Esophagus squamous epithelium (tissue), 5 donors: ENCODE results near the gene IZUMO3. TPM values are rescaled to one million over a fixed set of nuclear protein-coding genes. Genes with fewer than 3 reads are reported as not detected.
"Not testable (repeated sequence)": the region's sequence is repeated elsewhere in the genome, so short reads cannot be mapped to it uniquely, and the experiment has no call there.

Source experiments
- DNase-seq: peaks from one replicate; lab custom pipeline; 2025; lab: John Stamatoyannopoulos, UW
- H3K27ac ChIP-seq, 4 donors: fragments of 200-600 bp; sonication (generic); one replicate each; pipeline ENCODE4 v1.5.1; 2016 to 2019; ENCODE audit warnings: mild to moderate bottlenecking in 1 of 4
- H3K27me3 ChIP-seq, 4 donors: fragments of 200-600 bp; sonication (generic); 1 replicate in 3 of 4; 2 replicates in 1 of 4; pipeline versions ENCODE4 v1.5.1 to v1.6.0; 2017 to 2021; ENCODE audit warnings: antibody characterized with exemption in 1 of 4
- H3K36me3 ChIP-seq, 3 donors: fragments of 200-600 bp; sonication (generic); one replicate each; pipeline ENCODE4 v1.5.1; 2016 to 2019
- H3K4me1 ChIP-seq, 3 donors: fragments of 200-600 bp; sonication (generic); one replicate each; pipeline ENCODE4 v1.5.1; 2017 to 2019
- H3K4me3 ChIP-seq, 4 donors: fragments of 200-600 bp; sonication (generic); 1 replicate in 3 of 4; 2 replicates in 1 of 4; pipeline ENCODE4 v1.5.1; 2016 to 2019; ENCODE audit warnings: mild to moderate bottlenecking in 2 of 4, moderate library complexity in 1 of 4
- H3K9me3 ChIP-seq, 3 donors: fragments of 200-600 bp; sonication (generic); one replicate each; pipeline ENCODE4 v1.5.1; 2016 to 2019
- POLR2A ChIP-seq, 4 donors: fragments of 450-650 bp; IDR thresholded peaks; one replicate each; pipeline ENCODE4 v1.6.1; 2017; ENCODE audit warnings: antibody characterized with exemption in 4 of 4, mild to moderate bottlenecking in 4 of 4, moderate library complexity in 3 of 4
- WGBS, 2 donors: methylation state at CpG; one replicate each; pipeline ENCODE4 v1.1.5; 2018; 5-methylcytosine and 5-hydroxymethylcytosine counted together
- intact Hi-C: fragments of 100-400 bp; cut with DNase I; formaldehyde crosslinking; loops from one replicate; pipeline ENCODE4 v1.15.0; 2022
- total RNA-seq, 4 donors: library from RNA; depleted of rRNA; stranded (reverse); fragments of >200 nt; gene quantifications; one replicate each; pipeline ENCODE4 v1.1.0, GENCODE V29; 2016
- TF ChIP-seq, protein P1 (sequence below), 6 experiments: fragments of 450-650 bp in 4 of 6; fragments of 200-600 bp in 2 of 6; sonication (generic) in 2 of 6; IDR thresholded peaks; one replicate each; pipeline ENCODE4 v1.5.1; 2016 to 2019; ENCODE audit warnings: antibody characterized with exemption in 6 of 6, mild to moderate bottlenecking in 4 of 6, moderate library complexity in 4 of 6
- donor health status: DM: yes; HTN: yes; CAD: no.

The IZUMO3 gene
- total RNA-seq, 4 donors from 2014 or later: not detected

DNA sequence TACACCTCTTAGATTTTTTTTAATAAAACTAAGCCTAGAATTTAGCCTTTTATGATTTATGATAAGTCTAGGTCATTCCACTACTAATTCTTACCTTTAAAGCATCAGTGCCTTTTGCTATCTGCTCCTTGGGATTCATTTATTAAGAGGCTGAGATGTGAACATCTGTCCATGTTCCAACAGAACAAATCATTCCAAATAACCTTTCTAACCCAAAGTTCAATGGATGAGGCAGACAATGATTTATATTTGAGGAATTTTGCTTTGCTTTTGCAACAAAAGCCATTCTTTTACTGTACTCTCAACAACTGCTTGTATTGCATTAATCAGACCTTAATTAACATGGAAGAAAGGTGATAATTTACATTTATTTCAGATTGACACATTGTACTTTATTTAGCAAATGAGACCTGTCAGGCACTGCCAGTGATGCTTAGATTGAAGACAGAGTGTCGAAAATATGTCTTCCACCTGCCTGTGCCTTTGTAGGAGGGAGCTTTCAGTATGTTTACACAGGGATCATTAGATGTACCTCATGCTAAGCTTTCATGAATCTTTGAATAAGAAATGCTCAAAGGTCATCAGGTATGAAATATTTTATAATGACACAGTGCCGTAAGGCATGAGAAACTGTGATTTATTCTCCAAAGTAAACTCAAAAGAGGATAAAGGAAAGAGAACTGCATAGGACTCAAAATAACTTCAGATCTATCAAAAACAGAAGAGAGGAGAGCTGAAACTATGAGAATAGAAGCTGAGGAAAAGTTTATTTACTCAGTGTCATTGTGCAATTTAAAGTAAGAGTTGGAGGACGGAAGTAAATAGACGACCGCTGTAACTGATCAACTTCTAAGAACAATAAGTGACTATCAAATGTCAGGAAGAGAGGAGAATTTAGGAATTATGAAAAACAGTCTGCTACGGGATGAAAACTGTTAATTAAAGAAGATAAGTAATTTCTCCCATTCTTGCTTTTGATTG is 36.7 kb upstream of the IZUMO3 start:
- Histone ChIP-seq H3K27me3 (no peaks in the 10 kb centered on the region), H3K9me3 (peaks cover 0 to 5% (median 0%) of the 10 kb centered on the region in 3 donors), H3K27ac (no peak overlapping the region), H3K4me3 (no peak overlapping the region), H3K4me1 (no peaks in the 10 kb centered on the region), H3K36me3 (no peaks in the 10 kb centered on the region)
- DNase-seq: no peak
- intact Hi-C loops: no loop called here
- WGBS, 2 donors: 23 to 25% methylated on average over 6 of the region's 6 CpGs
- TF ChIP-seq, protein P1, sequence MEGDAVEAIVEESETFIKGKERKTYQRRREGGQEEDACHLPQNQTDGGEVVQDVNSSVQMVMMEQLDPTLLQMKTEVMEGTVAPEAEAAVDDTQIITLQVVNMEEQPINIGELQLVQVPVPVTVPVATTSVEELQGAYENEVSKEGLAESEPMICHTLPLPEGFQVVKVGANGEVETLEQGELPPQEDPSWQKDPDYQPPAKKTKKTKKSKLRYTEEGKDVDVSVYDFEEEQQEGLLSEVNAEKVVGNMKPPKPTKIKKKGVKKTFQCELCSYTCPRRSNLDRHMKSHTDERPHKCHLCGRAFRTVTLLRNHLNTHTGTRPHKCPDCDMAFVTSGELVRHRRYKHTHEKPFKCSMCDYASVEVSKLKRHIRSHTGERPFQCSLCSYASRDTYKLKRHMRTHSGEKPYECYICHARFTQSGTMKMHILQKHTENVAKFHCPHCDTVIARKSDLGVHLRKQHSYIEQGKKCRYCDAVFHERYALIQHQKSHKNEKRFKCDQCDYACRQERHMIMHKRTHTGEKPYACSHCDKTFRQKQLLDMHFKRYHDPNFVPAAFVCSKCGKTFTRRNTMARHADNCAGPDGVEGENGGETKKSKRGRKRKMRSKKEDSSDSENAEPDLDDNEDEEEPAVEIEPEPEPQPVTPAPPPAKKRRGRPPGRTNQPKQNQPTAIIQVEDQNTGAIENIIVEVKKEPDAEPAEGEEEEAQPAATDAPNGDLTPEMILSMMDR (IDR thresholded peaks at IDR 0.05): no peak
- TF ChIP-seq POLR2A (IDR thresholded peaks at IDR 0.05): no peak

DNA sequence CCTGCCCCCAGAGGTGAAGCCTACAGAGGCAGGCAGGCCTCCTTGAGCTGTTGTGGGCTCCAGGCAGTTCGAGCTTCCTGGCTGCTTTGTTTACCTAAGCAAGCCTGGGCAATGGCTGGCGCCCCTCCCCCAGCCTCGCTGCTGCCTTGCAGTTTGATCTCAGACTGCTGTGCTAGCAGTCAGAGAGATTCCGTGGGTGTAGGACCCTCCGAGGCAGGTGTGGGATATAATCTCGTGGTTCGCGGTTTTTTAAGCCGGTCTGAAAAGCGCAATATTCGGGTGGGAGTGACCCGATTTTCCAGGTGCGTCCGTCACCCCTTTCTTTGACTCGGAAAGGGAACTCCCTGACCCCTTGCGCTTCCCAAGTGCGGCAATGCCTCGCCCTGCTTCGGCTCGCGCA is 34.3 kb upstream of the IZUMO3 start:
- H3K9me3 ChIP-seq, H3K4me1 ChIP-seq, H3K27me3 ChIP-seq, intact Hi-C loops, H3K27ac ChIP-seq, H3K36me3 ChIP-seq, H3K4me3 ChIP-seq, DNase-seq: not testable (repeated sequence)
- 76 to 86% methylated on average over 14 to 16 of the region's 21 CpGs for WGBS, 2 donors

DNA sequence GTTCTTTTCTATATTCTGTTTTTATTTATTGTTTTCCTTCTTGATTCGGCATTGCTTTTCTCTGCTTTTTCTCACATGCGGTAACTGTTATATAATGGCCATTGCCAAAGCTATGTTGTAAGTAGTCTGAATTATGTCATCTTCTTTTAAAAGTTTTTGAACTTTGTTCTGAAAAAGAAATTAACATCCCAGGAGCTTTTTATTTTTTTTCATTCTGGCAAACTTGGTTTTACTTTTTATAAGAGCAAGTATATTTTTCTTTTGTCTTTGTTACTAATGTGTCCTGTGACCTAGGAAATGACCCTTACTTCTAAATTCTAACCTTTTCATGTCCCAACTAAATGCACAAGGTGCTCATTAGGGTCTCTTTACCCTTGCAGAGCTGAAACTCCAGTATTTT is 26.7 kb upstream of the IZUMO3 start:
- no peak for DNase-seq
- Histone ChIP-seq H3K4me1 (no peaks in the 10 kb centered on the region), H3K36me3 (no peaks in the 10 kb centered on the region), H3K27me3 (no peaks in the 10 kb centered on the region), H3K27ac (no peak overlapping the region), H3K9me3 (no peaks in the 10 kb centered on the region), H3K4me3 (no peak overlapping the region)
- WGBS, 2 donors: 86 to 90% methylated on average over 2 of the region's 2 CpGs
- intact Hi-C loops: no loop called here
- no peak for TF ChIP-seq POLR2A (IDR thresholded peaks at IDR 0.05)
- TF ChIP-seq, protein P1 (IDR thresholded peaks at IDR 0.05): no peak

DNA sequence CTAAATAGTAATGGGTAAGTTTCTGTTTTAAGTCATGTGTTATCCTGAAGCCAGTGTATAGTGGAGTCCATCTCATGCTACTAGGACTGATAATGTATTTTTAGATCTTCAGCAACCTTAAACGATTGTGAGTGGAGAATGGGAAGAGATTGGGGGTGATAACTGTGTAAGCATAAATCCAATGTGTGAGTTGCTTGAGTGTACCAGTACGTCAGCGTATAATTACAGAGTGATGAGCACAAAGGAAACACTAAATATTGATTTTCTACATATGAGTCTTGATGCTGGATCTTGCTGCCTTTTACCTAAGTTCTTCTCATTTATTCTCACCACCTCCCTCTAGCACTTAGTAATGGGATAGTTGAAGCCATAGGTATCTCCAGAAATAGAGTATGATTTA is 16.3 kb upstream of the IZUMO3 start:
- intact Hi-C loops: no loop called here
- Histone ChIP-seq H3K36me3 (no peaks in the 10 kb centered on the region), H3K27me3 (no peaks in the 10 kb centered on the region), H3K4me1 (no peaks in the 10 kb centered on the region), H3K4me3 (no peak overlapping the region), H3K27ac (no peak overlapping the region), H3K9me3 (no peaks in the 10 kb centered on the region)
- WGBS, 2 donors: 76 to 77% methylated on average over 3 of the region's 3 CpGs
- no peak for DNase-seq
- TF ChIP-seq, protein P1 (IDR thresholded peaks at IDR 0.05): no peak
- no peak for TF ChIP-seq POLR2A (IDR thresholded peaks at IDR 0.05)

DNA sequence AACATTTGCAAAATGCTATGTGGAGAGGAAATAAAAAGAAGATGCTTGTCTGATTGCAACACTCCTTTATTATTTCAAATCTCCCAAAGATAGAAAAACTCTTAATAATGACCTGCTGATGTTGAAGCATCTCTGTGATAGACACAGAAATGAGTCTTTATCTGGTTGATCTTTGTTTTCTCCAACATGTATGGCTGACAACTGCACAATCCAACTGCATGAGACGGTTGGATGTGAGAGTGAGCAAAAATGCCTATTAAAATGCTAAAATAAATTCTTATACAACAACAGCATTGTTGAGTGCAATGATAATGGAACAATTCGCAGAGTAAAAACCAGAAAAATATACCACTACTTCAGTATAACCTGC is 7.5 kb upstream of the IZUMO3 start:
- no peaks in the 10 kb centered on the region for H3K4me1 ChIP-seq
- no peak overlapping the region for H3K27ac ChIP-seq
- H3K9me3 ChIP-seq: no peaks in the 10 kb centered on the region
- intact Hi-C loops: no loop called here
- no peak for DNase-seq
- H3K27me3 ChIP-seq: no peaks in the 10 kb centered on the region
- 65 to 70% methylated on average over 2 of the region's 2 CpGs for WGBS, 2 donors
- no peaks in the 10 kb centered on the region for H3K36me3 ChIP-seq
- H3K4me3 ChIP-seq: no peak overlapping the region
- TF ChIP-seq, protein P1 (IDR thresholded peaks at IDR 0.05): no peak
- no peak for TF ChIP-seq POLR2A (IDR thresholded peaks at IDR 0.05)
